ENCODE data around the gene CLDN4.

- TF ChIP-seq HDGF (IDR thresholded peaks at IDR 0.05; ENCODE audit: borderline replicate concordance) = no peak
- TF ChIP-seq LEF1 (IDR thresholded peaks at IDR 0.05; ENCODE audit: borderline replicate concordance) = no peak
- TF ChIP-seq ARNT (IDR thresholded peaks at IDR 0.05) = no peak
- TF ChIP-seq L3MBTL2 (conservative IDR thresholded peaks at IDR 0.05) = no peak
- no peak for TF ChIP-seq TARDBP (IDR thresholded peaks at IDR 0.05)
- no peak for TF ChIP-seq NFRKB (IDR thresholded peaks at IDR 0.05)
- TF ChIP-seq FOXM1 (IDR thresholded peaks at IDR 0.05; ENCODE audit: borderline replicate concordance) = no peak
- TF ChIP-seq BHLHE40 (IDR thresholded peaks at IDR 0.05; ENCODE audit: borderline replicate concordance) = no peak
- no peak for TF ChIP-seq CTBP1 (IDR thresholded peaks at IDR 0.05; ENCODE audit: borderline replicate concordance)
- no peak for TF ChIP-seq PKNOX1 (IDR thresholded peaks at IDR 0.05)
- TF ChIP-seq ZNF384 (IDR thresholded peaks at IDR 0.05) = no peak
- TF ChIP-seq SUZ12 (IDR thresholded peaks at IDR 0.05) = no peak
- TF ChIP-seq SP1 (IDR thresholded peaks at IDR 0.05) = no peak
- TF ChIP-seq FOXA1 (IDR thresholded peaks at IDR 0.05) = no peak
Observed at GRCh38 chr7:73866446-73866767, 35.6 kb downstream of the CLDN4 start.
